NCI-H128 (cell line): ENCODE data around the gene PROP1.
"Not testable (repeated sequence)": the region's sequence is repeated elsewhere in the genome, so short reads cannot be mapped to it uniquely, and the experiment has no call there.

ENCODE experiments used
- DNase-seq: peaks from one replicate; lab custom pipeline; 2025; ENCODE audit not compliant: unreplicated experiment; lab: John Stamatoyannopoulos, UW

The PROP1 gene

GRCh38 chr5:177995691-177996595, at the start of gene PROP1:
Gene PROP1, minus strand, starts transcription at chr5:177996242. Its CDS starts 309 bp downstream, at chr5:177995933.
- DNase-seq: no peak

- not testable (repeated sequence) for DNase-seq
These were observed 23.5 kb upstream of the PROP1 start for GRCh38 chr5:178019379-178020030.

GRCh38 chr5:178012758-178013157, 16.7 kb upstream of the PROP1 start:
- DNase-seq: not testable (repeated sequence)

GRCh38 chr5:178011816-178012554, 15.9 kb upstream of the PROP1 start:
- not testable (repeated sequence) for DNase-seq

GRCh38 chr5:178007272-178007671, 11.2 kb upstream of the PROP1 start:
- not testable (repeated sequence) for DNase-seq

- DNase-seq: not testable (repeated sequence)
These were observed 10.6 kb upstream of the PROP1 start for GRCh38 chr5:178006536-178007231.

GRCh38 chr5:178006181-178006535, 10.1 kb upstream of the PROP1 start:
- not testable (repeated sequence) for DNase-seq

- no peak for DNase-seq
These were observed 1.8 kb upstream of the PROP1 start for GRCh38 chr5:177997846-177998245.

- DNase-seq: no peak
These were observed 1.3 kb upstream of the PROP1 start for GRCh38 chr5:177997319-177997670.

- DNase-seq: no peak
These were observed 747 bp upstream of the PROP1 start for GRCh38 chr5:177996660-177997318.

GRCh38 chr5:177994561-177995190, 1.4 kb downstream of the PROP1 start:
- DNase-seq: no peak

- no peak for DNase-seq
These were observed 2.0 kb downstream of the PROP1 start for GRCh38 chr5:177994063-177994462.

- DNase-seq: no peak
These were observed 3.6 kb downstream of the PROP1 start for GRCh38 chr5:177992466-177992865.

- no peak for DNase-seq
These were observed 6.9 kb downstream of the PROP1 start for GRCh38 chr5:177988989-177989625.

- no peak for DNase-seq
These were observed 8.7 kb downstream of the PROP1 start for GRCh38 chr5:177987326-177987725.

GRCh38 chr5:177985430-177986040, 10.5 kb downstream of the PROP1 start:
- no peak for DNase-seq

- no peak for DNase-seq
These were observed 11.3 kb downstream of the PROP1 start for GRCh38 chr5:177984584-177985206.

GRCh38 chr5:177983763-177984583, 12.1 kb downstream of the PROP1 start:
- no peak for DNase-seq
